Activated CD8-positive, alpha-beta T cell treated with anti-CD3 and anti-CD28 coated beads, Interleukin-2, amount 10 ng/mL, durations not matched to agents 7 days and 5 days (primary cell): ENCODE results near the gene TSPAN15. TPM values are rescaled to one million over a fixed set of nuclear protein-coding genes. Genes with fewer than 3 reads are reported as not detected.

Experiments
- ATAC-seq: fragments of 150-1000 bp; cut with Tn5 transposase; one replicate; pipeline ENCODE4 v1.10.0; 2021; ENCODE audit warnings: moderate library complexity
- CTCF ChIA-PET: fragments of 350-600 bp; sonication (Branson Sonifier 250); formaldehyde crosslinking; loops from one replicate; lab custom pipeline; 2021; ENCODE audit warnings: antibody characterized with exemption; lab: Charles Lee
- POLR2A ChIA-PET: fragments of 350-600 bp; sonication (Branson Sonifier 250); formaldehyde crosslinking; loops from one replicate; lab custom pipeline; 2021; ENCODE audit warnings: antibody characterized with exemption; lab: Charles Lee
- DNase-seq: peaks from one replicate; pipeline ENCODE4 v3.0.0-alpha.2; 2020
- H3K27ac Mint-ChIP-seq: one replicate; pipeline ENCODE4 v1.8.0; 2021; ENCODE audit warnings: mild to moderate bottlenecking, mixed read lengths
- H3K27me3 Mint-ChIP-seq: one replicate; pipeline ENCODE4 v1.8.0; 2021; ENCODE audit warnings: low read depth, mixed read lengths
- H3K36me3 Mint-ChIP-seq: one replicate; pipeline ENCODE4 v1.8.0; 2021; ENCODE audit warnings: low read depth, mixed read lengths
- H3K4me1 Mint-ChIP-seq: one replicate; pipeline ENCODE4 v1.8.0; 2021; ENCODE audit warnings: low read depth, mixed read lengths
- H3K4me3 Mint-ChIP-seq: one replicate; pipeline ENCODE4 v1.8.0; 2021; ENCODE audit warnings: mild to moderate bottlenecking, mixed read lengths
- H3K9me3 Mint-ChIP-seq: one replicate; pipeline ENCODE4 v1.8.0; 2022; ENCODE audit warnings: mixed read lengths; ENCODE audit not compliant: insufficient read depth
- total RNA-seq, 2 experiments: library from RNA; stranded (reverse); gene quantifications; one replicate each; pipeline ENCODE4 v1.2.3, GENCODE V29; 2021

TSPAN15 gene
- total RNA-seq, 2 experiments from 2014 or later = 3.8 to 4.7 TPM

GRCh38 chr10:69500864-69501468, 49.7 kb downstream of the TSPAN15 start:
- H3K9me3 Mint-ChIP-seq = no peaks in the 10 kb centered on the region
- H3K4me3 Mint-ChIP-seq = no peak overlapping the region
- DNase-seq (no peak), ATAC-seq (no peak)
- H3K27ac Mint-ChIP-seq = no peak overlapping the region
- H3K4me1 Mint-ChIP-seq = peaks cover 8% of the 10 kb centered on the region
- ChIA-PET CTCF (interaction anchor here (2.5 kb wide), 1 partner anchor 15 kb away, joined by 9 read pairs; no protein-coding TSS in a partner anchor), POLR2A (no interaction called here)
- H3K27me3 Mint-ChIP-seq = no peaks in the 10 kb centered on the region
- no peaks in the 10 kb centered on the region for H3K36me3 Mint-ChIP-seq

GRCh38 chr10:69501657-69502056, 50.4 kb downstream of the TSPAN15 start:
- H3K4me1 Mint-ChIP-seq = peaks cover 8% of the 10 kb centered on the region
- H3K9me3 Mint-ChIP-seq = no peaks in the 10 kb centered on the region
- ChIA-PET CTCF (interaction anchor here (1.1 to 2.5 kb wide), 2 partner anchors 14 to 51 kb away, joined by 3 to 9 read pairs; no protein-coding TSS in a partner anchor), POLR2A (no interaction called here)
- no peaks in the 10 kb centered on the region for H3K36me3 Mint-ChIP-seq
- H3K4me3 Mint-ChIP-seq = no peak overlapping the region
- H3K27me3 Mint-ChIP-seq = no peaks in the 10 kb centered on the region
- DNase-seq = no peak
- no peak for ATAC-seq
- no peak overlapping the region for H3K27ac Mint-ChIP-seq

GRCh38 chr10:69502589-69502988, 51.3 kb downstream of the TSPAN15 start:
- H3K36me3 Mint-ChIP-seq = no peaks in the 10 kb centered on the region
- no peak overlapping the region for H3K27ac Mint-ChIP-seq
- POLR2A ChIA-PET = interaction anchor here (0.9 kb wide), 1 partner anchor 96 kb away, joined by 3 read pairs; no protein-coding TSS in a partner anchor
- H3K4me1 Mint-ChIP-seq = peaks cover 14% of the 10 kb centered on the region
- DNase-seq (no peak), ATAC-seq (no peak)
- no peak overlapping the region for H3K4me3 Mint-ChIP-seq
- H3K27me3 Mint-ChIP-seq = no peaks in the 10 kb centered on the region
- H3K9me3 Mint-ChIP-seq = no peaks in the 10 kb centered on the region
- CTCF ChIA-PET = interaction anchor here (1.1 to 2.5 kb wide), 2 partner anchors 13 to 52 kb away, joined by 3 to 9 read pairs; no protein-coding TSS in a partner anchor

- DNase-seq (no peak), ATAC-seq (no peak)
- Mint-ChIP-seq H3K36me3 (no peaks in the 10 kb centered on the region), H3K4me1 (peaks cover 14% of the 10 kb centered on the region), H3K27ac (no peak overlapping the region), H3K9me3 (no peaks in the 10 kb centered on the region), H3K27me3 (no peaks in the 10 kb centered on the region), H3K4me3 (no peak overlapping the region)
- ChIA-PET POLR2A (interaction anchor here (0.9 kb wide), 1 partner anchor 96 kb away, joined by 3 read pairs; no protein-coding TSS in a partner anchor), CTCF (interaction anchor here (2.5 kb wide), 1 partner anchor 12 kb away, joined by 9 read pairs; no protein-coding TSS in a partner anchor)
These were observed 52.0 kb downstream of the TSPAN15 start for GRCh38 chr10:69503001-69503895.

- H3K4me1 Mint-ChIP-seq = peaks cover 13% of the 10 kb centered on the region
- no peaks in the 10 kb centered on the region for H3K9me3 Mint-ChIP-seq
- H3K27ac Mint-ChIP-seq = no peak overlapping the region
- H3K4me3 Mint-ChIP-seq = no peak overlapping the region
- DNase-seq = no peak
- ATAC-seq = no peak
- ChIA-PET POLR2A (no interaction called here), CTCF (interaction anchor here (4.4 kb wide), 1 partner anchor 12 kb away, joined by 14 read pairs; no protein-coding TSS in a partner anchor)
- H3K36me3 Mint-ChIP-seq = no peaks in the 10 kb centered on the region
- no peaks in the 10 kb centered on the region for H3K27me3 Mint-ChIP-seq
These were observed 52.6 kb downstream of the TSPAN15 start for GRCh38 chr10:69503896-69504265.

GRCh38 chr10:69504576-69505250, 53.4 kb downstream of the TSPAN15 start:
- CTCF ChIA-PET = interaction anchor here (0.6 to 4.4 kb wide), 5 partner anchors 11 to 131 kb away, joined by 3 to 14 read pairs (median 4); no protein-coding TSS in a partner anchor
- POLR2A ChIA-PET = no interaction called here
- H3K36me3 Mint-ChIP-seq = no peaks in the 10 kb centered on the region
- peaks cover 13% of the 10 kb centered on the region for H3K4me1 Mint-ChIP-seq
- no peak for DNase-seq
- no peak for ATAC-seq
- no peak overlapping the region for H3K4me3 Mint-ChIP-seq
- no peaks in the 10 kb centered on the region for H3K9me3 Mint-ChIP-seq
- no peak overlapping the region for H3K27ac Mint-ChIP-seq
- no peaks in the 10 kb centered on the region for H3K27me3 Mint-ChIP-seq

- H3K4me1 Mint-ChIP-seq = peaks cover 13% of the 10 kb centered on the region
- no peaks in the 10 kb centered on the region for H3K36me3 Mint-ChIP-seq
- DNase-seq (no peak), ATAC-seq (no peak)
- H3K4me3 Mint-ChIP-seq = no peak overlapping the region
- CTCF ChIA-PET = interaction anchor here (1.1 to 4.4 kb wide), 7 partner anchors 10 to 129 kb away, joined by 3 to 29 read pairs (median 4); no protein-coding TSS in a partner anchor
- POLR2A ChIA-PET = interaction anchor here (0.9 kb wide), 1 partner anchor 72 kb away, joined by 3 read pairs; no protein-coding TSS in a partner anchor
- H3K9me3 Mint-ChIP-seq = no peaks in the 10 kb centered on the region
- peaks cover 8% of the 10 kb centered on the region for H3K27me3 Mint-ChIP-seq
- H3K27ac Mint-ChIP-seq = no peak overlapping the region
These were observed 54.5 kb downstream of the TSPAN15 start for GRCh38 chr10:69505636-69506318.

GRCh38 chr10:69506487-69506833, 55.2 kb downstream of the TSPAN15 start:
- H3K27me3 Mint-ChIP-seq = peaks cover 14% of the 10 kb centered on the region
- ATAC-seq (no peak), DNase-seq (no peak)
- H3K9me3 Mint-ChIP-seq = no peaks in the 10 kb centered on the region
- H3K4me3 Mint-ChIP-seq = no peak overlapping the region
- H3K27ac Mint-ChIP-seq = no peak overlapping the region
- H3K36me3 Mint-ChIP-seq = no peaks in the 10 kb centered on the region
- peaks cover 13% of the 10 kb centered on the region for H3K4me1 Mint-ChIP-seq
- ChIA-PET CTCF (interaction anchor here (1.1 to 4.4 kb wide), 6 partner anchors 9 to 114 kb away, joined by 3 to 29 read pairs (median 9); no protein-coding TSS in a partner anchor), POLR2A (no interaction called here)

GRCh38 chr10:69506834-69507713, 55.8 kb downstream of the TSPAN15 start:
- H3K9me3 Mint-ChIP-seq = no peaks in the 10 kb centered on the region
- H3K36me3 Mint-ChIP-seq = no peaks in the 10 kb centered on the region
- H3K4me3 Mint-ChIP-seq = no peak overlapping the region
- POLR2A ChIA-PET = interaction anchor here (0.6 to 1.0 kb wide), 6 partner anchors 22 to 782 kb away, joined by 3 to 4 read pairs (median 3); no protein-coding TSS in a partner anchor
- CTCF ChIA-PET = interaction anchor here (0.7 to 4.4 kb wide), 21 partner anchors 9 to 271 kb away, joined by 3 to 29 read pairs (median 4); partner anchors contain the start of gene TSPAN15
- H3K27me3 Mint-ChIP-seq = peaks cover 20% of the 10 kb centered on the region
- peak overlapping the region; percentile 68 for H3K27ac Mint-ChIP-seq
- peaks cover 13% of the 10 kb centered on the region for H3K4me1 Mint-ChIP-seq
- no peak for ATAC-seq
- DNase-seq = no peak

- Mint-ChIP-seq H3K4me3 (no peak overlapping the region), H3K4me1 (peaks cover 13% of the 10 kb centered on the region), H3K9me3 (no peaks in the 10 kb centered on the region), H3K27me3 (peaks cover 26% of the 10 kb centered on the region), H3K27ac (no peak overlapping the region), H3K36me3 (no peaks in the 10 kb centered on the region)
- ChIA-PET CTCF (interaction anchor here (0.8 to 10.0 kb wide), 9 partner anchors 12 to 129 kb away, joined by 3 to 314 read pairs (median 8); partner anchors contain the start of gene TSPAN15), POLR2A (no interaction called here)
- no peak for ATAC-seq
- no peak for DNase-seq
These were observed 57.6 kb downstream of the TSPAN15 start for GRCh38 chr10:69508738-69509340.
